T-helper 2 cell (primary cell): ENCODE measurements around the gene PUS10.
A peak's percentile ranks its signal among the peaks of the same experiment; 100 is the strongest.
"Not testable (repeated sequence)": the region's sequence is repeated elsewhere in the genome, so short reads cannot be mapped to it uniquely, and the experiment has no call there.

Experiments
- DNase-seq, 5 experiments: peaks; one replicate each; pipeline versions ENCODE4 v3.0.0 to v3.0.0-alpha.2; 2012 to 2022

The PUS10 gene

GRCh38 chr2:60926741-60927552 lies 91.1 kb downstream of the PUS10 start:
- no peak for DNase-seq

GRCh38 chr2:60925994-60926740 lies 91.9 kb downstream of the PUS10 start:
- no peak for DNase-seq

GRCh38 chr2:60907329-60907728 lies 110.7 kb downstream of the PUS10 start:
- no peak for DNase-seq

- DNase-seq: no peak
These were observed 111.7 kb downstream of the PUS10 start for GRCh38 chr2:60906395-60906794.

- DNase-seq: not testable (repeated sequence)
These were observed 112.2 kb downstream of the PUS10 start for GRCh38 chr2:60905867-60906266.

GRCh38 chr2:60901296-60901695 lies 116.8 kb downstream of the PUS10 start:
- DNase-seq: not testable (repeated sequence)

GRCh38 chr2:60899892-60900249 lies 118.2 kb downstream of the PUS10 start:
- no peak for DNase-seq

GRCh38 chr2:60899230-60899891 lies 118.7 kb downstream of the PUS10 start:
- DNase-seq: peak in 1 of 5 experiments; percentile 14

- no peak for DNase-seq
These were observed 119.5 kb downstream of the PUS10 start for GRCh38 chr2:60898567-60898966.
